Brain pericyte (primary cell): ENCODE results near the gene TXLNG.
A peak's percentile ranks its signal among the peaks of the same experiment; 100 is the strongest.

ENCODE experiments used
- DNase-seq: peaks from one replicate; pipeline ENCODE4 v3.0.0-alpha.2; 2012; ENCODE audit warnings: low read depth, low spot score

The TXLNG gene

GRCh38 chrX:16870862-16871815, 84.9 kb downstream of the TXLNG start:
- DNase-seq = no peak

GRCh38 chrX:16873106-16873505, 86.8 kb downstream of the TXLNG start:
- DNase-seq = no peak

DNA sequence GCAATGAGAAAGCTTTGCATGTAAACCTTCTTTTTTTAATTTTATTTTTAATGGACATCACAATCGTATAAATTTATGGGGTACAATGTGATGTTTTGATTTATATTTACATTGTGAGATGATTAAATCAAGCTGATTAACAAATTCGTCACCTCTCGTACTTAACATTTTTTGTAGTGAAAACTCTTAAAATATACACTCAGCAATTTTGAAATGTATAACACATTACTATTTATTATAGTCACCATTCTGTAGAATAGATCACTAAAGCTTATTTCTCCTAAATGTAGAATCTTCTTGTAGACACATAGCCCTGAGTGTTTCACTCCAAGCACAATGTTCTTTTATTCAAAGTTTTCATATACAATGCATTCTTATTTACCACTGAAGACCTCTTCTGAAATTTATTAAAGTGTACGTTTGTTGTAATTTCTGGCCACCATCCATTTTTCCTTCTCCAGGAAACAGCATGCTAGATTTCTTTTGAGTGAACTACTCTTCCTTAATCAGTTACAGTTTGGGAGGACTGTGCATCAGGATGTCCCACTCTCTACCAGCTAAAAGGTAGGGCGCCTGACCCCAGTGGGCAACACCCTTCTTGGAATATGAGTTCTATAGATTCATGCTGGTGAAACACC, 88.3 kb downstream of the TXLNG start:
- no peak for DNase-seq

DNA sequence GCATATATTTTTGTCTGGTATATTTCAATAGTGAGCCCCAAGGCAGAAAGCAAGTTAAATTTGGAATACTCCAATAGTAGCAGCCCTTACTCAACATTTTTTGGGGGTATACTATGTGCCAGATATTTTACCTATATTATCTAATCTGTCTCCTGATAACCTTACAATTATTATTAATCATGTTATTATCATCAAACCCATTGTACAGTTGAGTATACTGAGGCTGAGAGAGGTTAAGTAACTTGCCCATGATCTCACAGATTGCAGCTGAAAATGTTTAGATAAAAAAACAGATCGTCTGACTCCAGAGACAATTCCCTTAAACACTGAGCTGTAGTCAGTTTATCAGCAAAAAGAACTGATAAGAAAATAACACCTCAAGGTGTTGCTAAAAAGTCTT, 90.4 kb downstream of the TXLNG start:
- DNase-seq = no peak

DNA sequence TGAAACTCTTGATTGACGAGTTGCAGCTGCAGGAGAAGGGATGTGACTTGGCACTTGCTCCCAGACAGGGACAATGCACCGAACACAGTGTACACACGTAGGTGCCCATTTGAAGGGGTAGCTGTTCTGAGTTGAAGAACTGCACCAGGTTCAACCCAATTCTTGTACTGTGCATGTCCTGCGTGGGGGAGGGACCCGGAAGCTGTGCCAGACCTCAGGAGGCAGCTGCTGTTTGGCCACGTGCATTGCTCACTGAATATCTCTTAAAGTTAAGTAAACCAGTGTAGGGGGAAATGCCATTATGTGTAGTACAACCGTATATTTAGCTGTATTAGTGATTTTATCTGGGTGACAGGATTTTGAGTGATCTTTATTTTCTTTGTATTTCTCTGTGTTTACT, 95.9 kb downstream of the TXLNG start:
- DNase-seq = no peak

DNA sequence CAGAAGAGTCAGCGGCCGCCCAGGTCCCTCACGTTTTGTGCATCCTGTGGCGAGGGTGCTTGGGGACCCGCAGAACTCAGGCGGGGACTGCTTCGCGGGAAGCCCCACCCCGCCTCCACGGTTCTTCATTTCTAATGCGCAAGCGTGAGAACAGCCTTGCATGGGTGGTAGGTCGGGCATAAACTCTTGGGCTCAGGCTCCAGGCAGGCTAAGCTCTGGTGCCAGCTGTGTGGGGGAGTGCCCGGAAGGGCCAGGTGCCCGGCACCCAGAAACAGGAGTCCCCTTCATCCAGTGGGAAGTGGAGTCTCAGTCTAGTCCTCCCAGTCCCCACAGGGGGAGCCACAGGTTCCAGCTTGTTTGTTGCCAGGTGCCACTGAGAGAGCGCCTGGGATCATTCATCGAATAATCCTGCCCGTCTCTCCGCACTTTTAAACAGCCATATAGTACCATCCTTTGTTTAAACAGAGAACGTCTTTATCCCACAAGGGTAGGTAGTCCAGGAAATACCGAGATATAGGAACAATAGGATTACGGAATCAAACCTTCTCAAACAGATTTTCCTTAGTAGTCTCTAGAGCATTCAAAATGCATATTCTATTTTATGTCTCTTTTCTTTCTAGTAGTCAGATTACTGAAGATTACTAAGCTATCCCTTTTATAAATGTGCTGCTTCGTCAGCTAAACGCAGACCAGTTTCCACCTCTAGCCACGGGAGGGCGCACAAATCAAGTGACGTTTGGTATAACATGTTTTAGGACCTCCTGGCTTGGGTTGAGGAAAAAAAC, 96.6 kb downstream of the TXLNG start:
- peak; percentile 32 for DNase-seq

DNA sequence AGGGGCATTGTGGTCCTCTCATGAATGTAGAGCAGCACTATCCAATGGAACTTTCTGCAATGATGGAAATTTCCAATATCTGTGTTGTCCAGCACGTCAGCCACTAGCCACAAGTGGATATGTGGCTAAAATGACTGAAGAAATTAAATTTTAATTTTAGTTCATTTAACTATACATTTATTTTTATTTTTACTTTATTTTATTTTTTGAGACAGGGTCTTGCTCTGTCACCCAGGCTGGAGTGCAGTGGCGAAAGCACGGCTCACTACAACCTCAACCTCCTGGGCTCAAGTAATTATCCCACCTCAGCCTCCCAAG, 97.2 kb downstream of the TXLNG start:
- DNase-seq = no peak

- no peak for DNase-seq
Measured at GRCh38 chrX:16885628-16886027, 99.4 kb downstream of the TXLNG start.

- peak; percentile 18 for DNase-seq
Measured at GRCh38 chrX:16892504-16893362, 106.5 kb downstream of the TXLNG start.
